GM12872 (cell line): Measurements from ENCODE around the gene PSEN2.

ENCODE experiments used
- TF ChIP-seq, protein P1 (sequence below): IDR thresholded peaks from 3 replicates; pipeline ENCODE4 v1.5.1; 2011; ENCODE audit warnings: low read depth, mild to moderate bottlenecking, low read length, moderate library complexity; ENCODE audit not compliant: insufficient read depth

The PSEN2 gene

DNA sequence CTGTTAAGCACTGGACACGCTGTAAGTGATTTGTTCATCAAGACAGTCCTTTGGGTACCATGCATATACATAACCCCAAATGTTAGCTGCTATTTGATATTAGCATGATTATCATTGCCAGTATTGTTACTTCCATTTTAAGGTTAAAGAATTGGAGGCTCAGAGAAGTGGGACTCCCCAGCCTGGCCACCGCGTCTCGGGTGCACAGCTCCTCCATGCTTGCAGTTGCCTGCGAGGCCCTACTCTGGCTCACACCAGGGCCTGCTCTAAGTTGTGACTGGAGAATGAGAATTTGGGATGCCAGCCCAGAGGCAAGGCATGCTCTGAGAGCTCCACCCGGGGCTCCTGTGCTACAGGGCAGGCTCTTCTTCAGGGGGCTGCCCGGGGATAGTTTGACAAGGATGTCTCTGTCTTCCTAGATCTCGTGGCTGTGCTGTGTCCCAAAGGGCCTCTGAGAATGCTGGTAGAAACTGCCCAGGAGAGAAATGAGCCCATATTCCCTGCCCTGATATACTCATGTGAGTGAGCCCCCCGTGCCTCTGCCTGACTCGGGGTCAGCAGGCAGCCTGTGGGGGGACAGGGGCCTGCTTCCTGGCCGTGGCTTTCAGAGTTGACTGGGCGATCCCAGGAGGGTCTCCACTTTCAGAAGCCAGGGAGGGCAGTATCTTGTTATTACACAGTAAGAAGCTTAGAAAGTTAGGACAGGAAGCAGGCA is 19.4 kb downstream of the PSEN2 start:
- TF ChIP-seq, protein P1, sequence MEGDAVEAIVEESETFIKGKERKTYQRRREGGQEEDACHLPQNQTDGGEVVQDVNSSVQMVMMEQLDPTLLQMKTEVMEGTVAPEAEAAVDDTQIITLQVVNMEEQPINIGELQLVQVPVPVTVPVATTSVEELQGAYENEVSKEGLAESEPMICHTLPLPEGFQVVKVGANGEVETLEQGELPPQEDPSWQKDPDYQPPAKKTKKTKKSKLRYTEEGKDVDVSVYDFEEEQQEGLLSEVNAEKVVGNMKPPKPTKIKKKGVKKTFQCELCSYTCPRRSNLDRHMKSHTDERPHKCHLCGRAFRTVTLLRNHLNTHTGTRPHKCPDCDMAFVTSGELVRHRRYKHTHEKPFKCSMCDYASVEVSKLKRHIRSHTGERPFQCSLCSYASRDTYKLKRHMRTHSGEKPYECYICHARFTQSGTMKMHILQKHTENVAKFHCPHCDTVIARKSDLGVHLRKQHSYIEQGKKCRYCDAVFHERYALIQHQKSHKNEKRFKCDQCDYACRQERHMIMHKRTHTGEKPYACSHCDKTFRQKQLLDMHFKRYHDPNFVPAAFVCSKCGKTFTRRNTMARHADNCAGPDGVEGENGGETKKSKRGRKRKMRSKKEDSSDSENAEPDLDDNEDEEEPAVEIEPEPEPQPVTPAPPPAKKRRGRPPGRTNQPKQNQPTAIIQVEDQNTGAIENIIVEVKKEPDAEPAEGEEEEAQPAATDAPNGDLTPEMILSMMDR: no peak

DNA sequence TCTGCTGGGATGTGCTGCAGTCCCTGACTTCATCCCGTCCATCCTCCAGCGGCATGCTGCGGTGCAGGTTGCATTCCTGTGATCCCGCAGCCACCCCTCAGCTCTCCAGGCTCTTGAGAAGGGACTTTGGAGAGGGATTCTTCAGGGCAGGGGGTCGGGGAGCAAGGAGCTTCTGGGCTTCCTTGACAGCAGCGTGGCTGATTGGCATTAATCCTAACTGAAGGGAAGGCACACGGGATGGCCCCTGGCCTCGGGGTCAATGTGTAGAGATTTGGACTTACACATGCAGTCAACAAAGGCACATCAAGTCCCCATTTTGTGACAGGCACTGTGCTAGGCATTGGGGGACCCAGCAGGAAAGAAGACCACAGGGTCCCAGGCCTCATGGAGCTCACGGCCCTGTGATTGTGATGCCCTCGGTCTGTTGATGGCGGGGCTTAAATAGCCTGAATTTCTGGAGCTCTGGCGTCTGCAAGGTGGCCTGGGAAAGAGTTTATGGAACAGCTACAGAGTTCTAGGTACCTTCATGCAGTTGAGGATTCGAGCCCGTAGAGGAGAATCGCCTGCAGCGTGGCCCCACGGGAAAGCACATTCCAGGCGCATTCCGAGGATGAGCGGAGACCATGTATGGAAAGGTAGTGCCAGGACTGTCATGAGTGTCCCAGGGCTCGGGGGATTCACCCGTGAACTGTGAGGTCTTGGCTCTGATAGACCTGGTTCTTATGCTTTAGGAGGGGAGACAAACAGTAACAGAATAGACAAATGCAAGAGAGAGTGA is 20.1 kb downstream of the PSEN2 start:
- TF ChIP-seq, protein P1: no peak

DNA sequence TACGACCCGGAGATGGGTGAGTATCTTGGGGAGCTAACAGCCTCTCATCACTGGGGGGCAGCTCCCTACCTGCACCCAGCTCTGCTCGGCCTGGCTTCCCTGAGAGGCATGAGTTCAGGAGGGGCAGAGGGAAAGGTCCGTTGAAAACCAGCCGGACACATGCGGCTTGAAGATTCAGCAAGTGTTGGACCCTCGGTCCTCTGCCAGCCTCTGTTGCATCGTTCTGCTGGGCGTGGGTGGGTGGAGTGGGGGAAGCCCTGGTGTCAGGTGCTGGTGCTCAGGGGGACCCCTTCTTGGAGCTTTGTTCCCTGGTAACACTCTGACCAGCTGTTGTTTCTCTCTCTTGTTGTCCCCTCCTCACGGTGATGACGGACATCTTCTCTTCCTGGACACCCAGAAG is 20.9 kb downstream of the PSEN2 start:
- TF ChIP-seq, protein P1: no peak

- TF ChIP-seq, protein P1: no peak
Measured at GRCh38 chr1:226891846-226892523, 21.6 kb downstream of the PSEN2 start.

- TF ChIP-seq, protein P1: no peak
Measured at GRCh38 chr1:226892524-226892875, 22.1 kb downstream of the PSEN2 start.

GRCh38 chr1:226893936-226894335 is 23.5 kb downstream of the PSEN2 start:
- TF ChIP-seq, protein P1: no peak

DNA sequence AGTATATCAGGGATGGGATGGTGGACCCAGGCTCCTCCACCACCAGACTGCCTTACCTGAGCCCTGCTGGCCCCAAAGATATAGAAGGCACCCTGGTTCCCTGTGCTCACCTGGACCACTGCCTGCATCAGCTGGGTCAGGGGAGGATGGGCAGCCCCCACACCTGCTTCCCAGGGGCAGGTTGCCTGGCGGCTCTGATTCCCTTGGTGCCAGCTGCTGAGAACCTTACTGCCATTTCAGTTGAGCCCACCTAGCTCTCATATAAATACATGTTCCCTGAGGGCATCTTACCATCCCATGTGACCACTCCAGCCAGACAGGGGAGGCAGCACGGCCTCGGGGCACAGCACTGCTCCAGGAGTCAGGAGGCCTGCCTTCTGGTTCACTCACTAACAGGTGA is 24.4 kb downstream of the PSEN2 start:
- TF ChIP-seq, protein P1: no peak
